HG02623 (cell line): ENCODE data around the gene FGGY.
"Not testable (repeated sequence)": the region's sequence is repeated elsewhere in the genome, so short reads cannot be mapped to it uniquely, and the experiment has no call there.

Experiments used
- ATAC-seq: cut with Tn5 transposase; IDR thresholded peaks from one replicate; pipeline ENCODE4 v1.9.1; 2021; ENCODE audit warnings: moderate library complexity; ENCODE audit not compliant: unreplicated experiment

FGGY gene

DNA sequence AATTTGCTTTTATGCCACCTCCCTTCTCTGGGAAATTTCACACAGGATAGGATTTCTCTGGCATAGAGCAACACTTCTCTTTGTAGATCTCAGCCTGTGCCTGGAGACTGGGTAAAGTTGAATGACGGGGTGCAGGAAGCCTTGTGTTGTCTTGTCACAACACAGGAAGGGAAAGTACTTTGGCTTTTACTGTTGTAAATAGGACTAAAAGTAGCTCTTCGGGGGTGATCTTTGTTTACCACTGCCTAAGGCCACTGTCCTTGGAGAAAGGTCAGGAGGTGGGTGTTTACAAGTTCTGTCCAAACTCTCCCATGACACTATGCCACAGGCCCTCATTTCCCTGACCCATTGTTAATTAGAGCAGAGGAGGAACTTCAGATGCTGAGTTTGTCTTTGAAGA is 139.7 kb downstream of the FGGY start:
- ATAC-seq = no peak

DNA sequence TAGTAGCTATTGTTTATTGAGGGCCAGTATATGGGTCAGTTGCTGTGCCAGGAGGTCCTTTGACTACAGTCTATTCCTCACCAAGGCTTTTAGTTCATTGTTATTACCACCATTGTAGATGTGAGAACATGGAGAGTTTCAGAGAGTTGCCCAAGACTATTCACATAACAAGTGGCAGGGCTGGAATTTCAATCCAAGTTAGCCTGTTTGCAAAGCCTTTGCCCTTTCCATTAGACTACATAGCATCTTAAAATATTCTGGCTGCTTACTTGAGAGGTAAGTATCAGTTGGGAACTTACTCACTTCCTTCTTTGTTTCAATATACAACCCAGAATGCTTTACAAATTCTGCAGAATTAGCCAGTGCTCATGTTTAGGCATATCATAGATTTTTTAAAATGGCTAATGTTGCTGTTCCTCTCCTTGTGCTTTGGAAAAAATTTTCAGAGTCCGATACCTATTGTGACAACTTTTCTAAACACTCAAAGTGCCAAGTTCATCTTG is 141.2 kb downstream of the FGGY start:
- ATAC-seq = no peak

DNA sequence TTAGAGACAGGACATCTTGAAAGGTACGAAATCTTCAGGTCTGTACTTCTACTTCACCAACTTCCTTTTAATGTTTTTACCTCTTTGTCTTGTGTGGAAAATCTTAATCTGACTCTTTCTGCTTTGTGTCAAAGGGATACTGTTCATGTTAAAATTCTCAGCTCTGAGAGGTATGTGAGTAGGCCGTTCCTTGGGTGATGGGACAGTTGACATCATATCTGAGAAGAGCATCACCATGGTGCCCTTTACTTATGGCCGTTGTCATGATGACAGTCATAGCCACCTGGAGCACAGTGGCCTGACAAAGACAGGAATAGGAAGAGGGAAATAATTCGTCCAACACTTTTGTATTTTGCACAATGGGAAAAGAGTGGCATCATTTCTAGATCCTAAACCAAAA is 145.6 kb downstream of the FGGY start:
- no peak for ATAC-seq

DNA sequence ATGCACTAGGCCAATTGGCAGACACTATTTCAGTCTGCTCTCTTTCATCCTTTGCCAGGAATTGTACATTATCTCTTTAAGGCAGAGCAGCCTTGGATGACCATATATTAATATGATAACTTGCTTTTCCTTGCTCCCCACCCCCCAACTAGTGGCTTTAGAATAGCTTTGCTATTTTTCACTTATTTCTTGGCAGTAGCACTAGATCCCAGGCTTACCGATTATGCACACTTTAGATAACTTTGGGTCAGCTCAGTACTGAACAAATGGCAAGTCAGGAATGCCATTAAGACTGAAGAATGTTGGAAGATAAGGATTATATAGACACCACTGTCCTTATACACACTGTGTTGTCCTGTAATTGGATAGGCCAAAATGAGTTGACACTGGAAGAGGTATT is 146.4 kb downstream of the FGGY start:
- ATAC-seq = no peak

DNA sequence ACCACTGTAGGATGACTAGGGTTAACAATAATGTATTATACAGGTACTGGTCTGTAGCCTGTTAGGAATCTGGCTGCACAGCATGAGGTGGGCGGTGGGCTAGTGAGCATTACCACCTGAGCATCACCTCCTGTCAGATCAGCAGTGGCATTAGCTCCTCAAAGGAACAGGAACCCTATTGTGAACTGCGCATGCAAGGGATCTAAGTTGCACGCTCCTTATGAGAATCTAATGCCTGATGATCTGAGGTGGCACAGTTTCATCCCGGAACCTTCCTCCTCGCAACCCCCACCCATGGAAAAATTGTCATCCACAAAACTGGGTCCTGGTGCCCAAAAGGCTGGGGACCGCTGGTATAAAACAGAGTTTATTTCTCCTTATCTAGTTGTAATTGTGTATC is 147.6 kb downstream of the FGGY start:
- no peak for ATAC-seq

DNA sequence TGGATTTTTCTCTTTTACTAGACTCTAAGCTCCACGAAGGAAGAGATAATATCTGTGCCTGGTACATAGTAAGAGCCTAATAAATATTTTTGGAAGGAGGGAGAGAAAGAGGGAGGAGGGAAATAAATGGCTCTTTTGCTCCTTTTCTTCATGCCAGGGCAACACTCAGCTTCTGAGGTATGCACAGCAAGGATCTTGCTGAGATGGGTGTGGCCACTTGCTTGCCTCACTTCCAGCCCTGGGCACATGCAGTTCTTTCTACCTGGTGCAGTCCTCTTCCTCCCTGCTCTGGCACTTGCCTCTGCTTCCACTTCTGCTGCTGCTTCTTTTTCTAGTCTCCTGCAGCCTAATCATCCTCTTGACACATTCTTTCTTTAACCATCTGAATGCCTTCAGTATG is 148.1 kb downstream of the FGGY start:
- no peak for ATAC-seq

DNA sequence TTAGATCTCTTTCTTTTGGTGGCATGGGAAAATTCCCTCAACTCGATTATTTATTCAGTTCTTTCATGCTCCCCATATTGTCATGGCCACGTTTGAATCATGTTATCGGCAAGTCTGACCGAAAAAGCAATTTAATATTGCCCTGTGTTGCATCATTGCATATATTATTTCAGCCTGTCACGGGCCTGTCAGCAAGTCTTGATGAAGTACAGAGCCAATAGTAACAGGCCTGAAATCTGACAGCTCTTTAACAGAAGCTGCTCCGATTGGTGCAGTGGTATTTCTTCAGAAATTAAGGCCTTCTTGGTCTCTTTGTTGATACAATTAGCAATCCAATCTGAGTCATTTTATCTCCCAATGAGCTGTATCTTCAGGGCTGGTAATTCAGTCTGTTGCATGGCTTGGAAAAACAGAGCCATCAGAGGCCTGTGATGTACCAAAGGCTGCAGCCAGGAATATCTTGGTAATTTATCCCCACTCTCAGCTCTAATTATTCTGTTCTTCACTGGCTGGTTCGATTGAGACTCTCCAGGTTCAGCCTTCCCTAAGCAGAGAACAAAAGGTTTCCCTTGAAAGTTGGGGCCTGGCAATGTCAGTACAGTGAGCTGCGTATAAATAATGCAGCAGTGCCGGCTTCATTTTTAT is 149.5 kb downstream of the FGGY start:
- no peak for ATAC-seq

DNA sequence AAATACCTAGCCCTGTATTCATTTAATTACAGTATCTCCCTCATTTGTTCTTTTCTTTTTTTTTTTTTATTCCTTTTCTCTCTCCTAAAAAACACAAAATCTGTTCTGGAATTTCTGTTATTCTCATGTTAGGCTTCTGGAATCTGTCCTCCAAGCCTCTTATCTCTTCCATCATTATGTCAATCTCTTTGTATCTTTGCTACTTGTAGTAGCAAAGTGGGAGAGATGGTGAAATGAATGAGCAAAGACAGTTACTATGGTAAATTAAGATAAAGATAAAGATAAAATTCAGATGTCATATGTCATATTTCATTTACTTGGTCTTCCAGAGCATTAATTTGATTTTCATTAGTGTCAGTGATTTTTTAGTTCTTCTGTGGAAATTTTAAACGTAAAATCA is 155.1 kb downstream of the FGGY start:
- ATAC-seq = no peak

DNA sequence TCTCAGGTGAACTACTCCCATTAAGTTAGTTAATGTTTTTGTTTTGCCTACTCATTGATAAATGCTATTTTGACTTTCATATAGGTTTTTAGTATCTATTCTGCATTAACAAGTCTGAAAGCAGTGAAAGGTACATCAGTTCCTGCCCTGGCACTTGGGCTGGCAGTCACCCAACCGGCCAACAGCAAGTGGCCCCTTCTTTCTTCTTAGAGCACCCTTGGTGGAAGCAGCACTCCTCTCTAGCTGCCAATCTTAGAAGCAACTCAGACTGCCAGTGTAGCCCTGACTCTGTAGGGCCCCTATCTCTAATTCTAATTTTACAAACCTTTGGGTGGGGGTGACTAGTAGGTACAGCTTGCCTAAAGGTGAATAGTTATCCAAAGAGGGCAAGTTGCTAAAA is 155.7 kb downstream of the FGGY start:
- no peak for ATAC-seq

DNA sequence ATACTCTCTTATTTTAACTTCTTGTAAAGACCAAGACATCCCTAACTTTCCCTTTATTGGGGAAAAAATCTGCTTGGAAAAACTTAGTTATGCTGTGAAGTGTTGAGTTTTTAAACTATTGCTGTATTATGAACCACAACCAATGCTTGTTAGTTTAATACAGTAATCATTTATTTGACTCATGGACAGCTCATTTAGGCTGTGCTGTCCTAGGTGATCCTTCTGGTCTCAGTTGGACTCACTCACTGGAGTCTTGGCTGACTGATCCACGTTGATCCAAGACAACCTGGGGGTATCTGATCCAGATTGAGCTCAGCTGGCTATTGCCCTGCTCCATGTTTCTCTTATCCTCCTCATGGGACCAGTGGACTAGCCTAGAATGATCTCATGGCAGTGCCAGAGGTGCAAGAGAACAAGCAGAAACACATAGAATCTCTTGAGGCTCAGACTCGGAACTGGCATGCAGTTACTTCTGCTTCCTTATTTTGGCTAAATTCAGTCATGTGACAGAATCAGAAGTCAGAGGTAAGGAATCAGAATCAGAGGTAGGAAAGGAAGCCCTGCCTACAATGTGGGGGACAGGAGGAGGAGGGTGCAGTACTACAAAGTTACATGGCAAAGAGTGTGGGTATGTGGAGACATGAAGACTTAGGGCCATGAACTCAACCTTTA is 156.5 kb downstream of the FGGY start:
- ATAC-seq = no peak

DNA sequence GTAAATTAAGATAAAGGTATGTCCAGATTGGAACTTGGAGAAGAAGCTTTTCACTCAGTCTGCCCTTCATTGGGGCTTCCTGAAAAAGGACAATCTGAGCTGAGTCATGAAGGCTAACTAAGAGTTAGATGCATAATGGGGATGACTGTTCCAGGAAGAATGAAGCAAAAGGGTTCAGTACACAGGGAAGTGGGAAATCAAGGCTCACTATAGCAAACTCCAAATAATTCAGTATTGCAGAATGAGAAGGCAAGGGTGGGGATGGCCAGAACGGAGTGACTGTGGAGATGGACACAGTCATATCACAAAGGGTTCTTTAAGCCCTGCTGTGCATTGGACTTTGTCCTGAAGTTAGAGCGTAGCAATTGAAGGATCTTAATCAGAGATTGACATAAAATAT is 158.3 kb downstream of the FGGY start:
- ATAC-seq = no peak

DNA sequence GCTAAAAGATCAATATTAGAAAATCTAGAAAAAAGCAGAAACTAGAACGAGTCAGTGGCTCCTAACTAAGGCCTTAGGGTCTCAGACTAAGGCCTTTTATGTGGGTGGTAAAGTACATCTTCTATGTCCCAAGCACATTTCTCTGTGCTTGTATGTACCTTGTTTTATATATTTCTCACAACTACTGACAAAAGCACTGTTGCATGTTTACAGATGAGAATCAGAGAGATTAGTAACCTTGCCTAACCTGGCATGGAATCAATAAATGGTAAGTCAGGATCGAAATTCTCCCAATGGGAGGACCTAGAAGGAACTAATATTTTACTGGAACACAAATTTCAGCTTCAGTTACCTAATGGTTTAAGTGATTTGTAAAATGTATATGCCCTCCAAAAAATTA is 160.9 kb downstream of the FGGY start:
- no peak for ATAC-seq

DNA sequence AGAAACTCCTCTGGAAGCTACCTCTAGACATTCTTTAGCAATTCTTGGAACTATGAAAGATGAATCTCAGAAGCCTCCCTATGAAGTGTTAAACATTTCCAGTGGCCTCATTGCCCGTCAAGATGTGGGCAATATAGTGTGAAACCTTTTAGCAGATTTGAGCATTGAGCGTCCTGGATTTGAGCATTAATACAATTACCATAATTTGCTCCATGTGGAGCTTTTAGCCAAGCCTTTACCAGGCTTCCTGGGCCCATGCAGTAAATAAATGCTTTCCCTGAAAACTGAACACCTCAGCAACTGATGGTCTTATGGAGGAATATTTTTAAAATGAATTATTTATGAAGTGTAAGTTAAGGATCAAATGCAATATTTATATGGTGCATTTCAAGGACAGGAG is 162.0 kb downstream of the FGGY start:
- ATAC-seq = no peak

DNA sequence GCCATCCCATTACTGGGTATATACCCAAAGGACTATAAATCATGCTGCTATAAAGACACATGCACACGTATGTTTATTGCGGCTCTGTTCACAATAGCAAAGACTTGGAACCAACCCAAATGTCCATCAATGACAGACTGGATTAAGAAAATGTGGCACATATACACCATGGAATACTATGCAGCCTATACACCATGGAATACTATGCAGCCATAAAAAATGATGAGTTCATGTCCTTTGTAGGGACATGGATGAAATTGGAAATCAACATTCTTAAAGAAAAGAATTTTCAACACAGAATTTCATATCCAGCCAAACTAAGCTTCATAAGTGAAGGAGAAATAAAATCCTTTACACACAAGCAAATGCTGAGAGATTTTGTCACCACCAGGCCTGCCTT is 166.0 kb downstream of the FGGY start:
- not testable (repeated sequence) for ATAC-seq

DNA sequence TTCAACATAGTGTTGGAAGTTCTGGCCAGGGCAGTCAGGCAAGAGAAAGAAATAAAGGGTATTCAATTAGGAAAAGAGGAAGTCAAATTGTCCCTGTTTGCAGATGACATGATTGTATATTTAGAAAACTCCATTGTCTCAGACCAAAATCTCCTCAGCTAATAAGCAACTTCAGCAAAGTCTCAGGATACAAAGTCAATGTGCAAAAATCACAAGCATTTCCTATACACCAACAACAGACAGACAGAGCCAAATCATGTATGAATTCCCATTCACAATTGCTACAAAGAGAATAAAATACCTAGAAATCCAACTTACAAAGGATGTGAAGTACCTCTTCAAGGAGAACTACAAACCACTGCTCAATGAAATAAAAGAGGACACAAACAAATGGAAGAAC is 168.6 kb downstream of the FGGY start:
- not testable (repeated sequence) for ATAC-seq

DNA sequence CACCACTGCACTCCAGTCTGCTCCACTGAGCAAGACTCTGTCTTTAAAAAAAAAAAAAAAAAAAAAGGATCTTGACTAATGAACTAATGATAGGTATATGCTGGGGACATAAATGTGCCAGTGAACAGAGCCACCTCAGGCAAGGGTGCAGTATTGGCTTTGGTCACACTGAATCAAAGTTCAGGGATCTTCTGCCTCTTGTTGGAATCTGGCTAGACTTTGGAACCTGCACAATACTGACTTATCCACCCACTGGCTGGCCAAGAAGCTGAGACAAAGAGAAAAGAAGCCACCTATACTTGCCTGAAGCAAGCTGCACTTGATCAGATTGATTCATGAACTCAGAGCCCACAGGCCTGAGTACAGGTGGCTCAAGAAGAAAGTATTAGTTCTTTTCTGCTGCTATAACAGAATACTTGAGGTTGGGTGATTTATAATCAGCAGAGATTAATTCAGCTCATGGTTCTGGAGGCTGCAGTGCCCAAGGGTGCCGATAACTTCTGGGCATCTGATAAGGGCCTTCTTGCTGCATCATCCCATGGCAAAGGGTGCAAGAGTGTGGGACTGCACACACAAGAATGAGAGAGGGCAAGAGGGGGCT is 172.0 kb downstream of the FGGY start:
- no peak for ATAC-seq

DNA sequence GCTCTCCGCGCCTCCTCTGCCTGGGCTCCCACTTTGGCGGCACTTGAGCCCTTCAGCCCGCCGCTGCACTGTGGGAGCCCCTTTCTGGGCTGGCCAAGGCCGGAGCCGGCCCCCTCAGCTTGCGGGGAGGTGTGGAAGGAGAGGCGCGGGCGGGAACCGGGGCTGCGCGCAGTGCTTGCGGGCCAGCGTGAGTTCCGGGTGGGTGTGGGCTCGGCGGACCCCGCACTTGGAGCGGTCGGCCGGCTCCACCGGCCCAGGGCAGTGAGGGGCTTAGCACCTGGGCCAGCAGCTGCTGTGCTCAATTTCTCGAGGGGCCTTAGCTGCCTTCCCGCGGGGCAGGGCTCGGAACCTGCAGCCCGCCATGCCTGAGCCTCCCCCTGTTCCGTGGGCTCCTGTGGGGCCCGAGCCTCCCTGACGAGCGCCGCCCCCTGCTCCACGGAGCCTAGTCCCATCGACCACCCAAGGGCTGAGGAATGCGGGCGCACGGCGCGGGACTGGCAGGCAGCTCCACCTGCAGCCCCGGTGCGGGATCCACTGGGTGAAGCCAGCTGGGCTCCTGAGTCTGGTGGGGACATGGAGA is 175.2 kb downstream of the FGGY start:
- not testable (repeated sequence) for ATAC-seq

DNA sequence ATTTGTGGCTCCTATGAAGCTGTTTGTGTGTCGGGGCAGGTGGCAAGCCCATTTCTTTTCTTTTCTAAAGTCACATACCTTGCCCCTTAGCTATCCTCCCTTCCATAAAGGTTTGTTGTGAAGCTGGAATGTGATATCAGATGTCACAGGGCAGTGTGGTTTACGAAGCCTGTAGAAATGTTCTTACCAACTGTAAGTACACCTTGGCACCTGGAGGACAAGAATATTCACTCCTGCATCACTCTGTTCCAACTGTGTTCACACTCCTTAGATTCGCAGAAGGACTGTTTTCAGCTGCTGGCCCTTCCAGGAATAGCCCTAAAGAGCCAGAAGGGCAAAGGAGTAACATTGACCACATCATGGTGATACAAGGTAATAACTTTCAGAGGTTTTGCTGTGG is 176.9 kb downstream of the FGGY start:
- no peak for ATAC-seq

DNA sequence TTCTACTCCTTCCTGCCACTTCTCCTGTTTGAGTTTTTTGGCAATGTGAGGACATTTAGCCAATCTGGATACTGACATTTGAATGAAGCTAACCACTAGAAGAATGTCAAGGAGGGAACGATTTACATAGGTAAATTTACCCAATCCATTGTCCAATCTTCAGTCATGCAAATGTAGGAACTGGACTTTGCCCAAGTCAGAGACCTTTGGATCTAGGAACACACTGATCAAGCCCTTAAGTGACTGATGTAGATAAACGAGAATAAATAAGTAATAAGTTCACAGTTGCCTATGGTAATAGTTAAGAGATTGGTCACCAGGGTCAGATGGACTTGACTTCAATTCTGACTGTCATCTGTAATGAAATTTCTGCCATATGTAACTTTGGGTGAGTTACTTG is 177.6 kb downstream of the FGGY start:
- no peak for ATAC-seq

DNA sequence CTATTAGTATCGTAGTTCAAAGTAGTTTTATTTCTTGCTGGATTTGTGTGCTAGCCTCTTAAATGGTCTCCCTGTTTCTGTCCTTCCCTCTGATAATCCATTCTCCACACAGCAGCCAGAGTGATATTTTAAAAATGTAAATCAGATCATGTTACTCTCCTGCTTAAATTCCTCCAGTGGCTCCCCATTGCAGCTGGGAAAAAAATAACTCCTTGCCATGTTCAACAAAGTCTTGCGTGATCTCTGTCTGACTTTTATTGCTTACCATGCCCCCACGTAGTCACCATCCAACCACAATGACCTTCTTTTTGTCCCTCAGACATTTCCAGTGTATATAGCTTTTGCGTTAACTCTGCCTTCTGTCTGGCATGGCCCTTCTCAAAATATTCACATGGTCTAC is 178.8 kb downstream of the FGGY start:
- no peak for ATAC-seq

DNA sequence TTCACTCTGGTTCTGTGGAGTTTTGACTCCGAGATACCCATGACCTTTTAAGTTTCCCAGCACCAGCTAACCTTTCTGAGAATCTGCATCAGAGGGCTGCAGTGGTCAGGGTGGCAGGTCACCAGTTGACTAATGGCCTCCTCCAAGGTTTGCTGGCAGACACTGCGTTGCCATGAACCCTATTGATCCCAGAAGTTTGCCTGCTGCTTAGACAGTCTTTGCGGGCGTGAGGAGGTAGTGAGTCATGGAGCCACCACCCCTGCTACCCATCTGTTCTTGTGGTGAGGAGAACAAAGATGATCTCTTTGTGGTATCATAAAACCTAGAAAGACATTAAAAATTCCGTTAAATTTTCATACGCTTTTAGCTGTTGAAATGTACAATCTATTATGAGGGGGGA is 180.4 kb downstream of the FGGY start:
- no peak for ATAC-seq

DNA sequence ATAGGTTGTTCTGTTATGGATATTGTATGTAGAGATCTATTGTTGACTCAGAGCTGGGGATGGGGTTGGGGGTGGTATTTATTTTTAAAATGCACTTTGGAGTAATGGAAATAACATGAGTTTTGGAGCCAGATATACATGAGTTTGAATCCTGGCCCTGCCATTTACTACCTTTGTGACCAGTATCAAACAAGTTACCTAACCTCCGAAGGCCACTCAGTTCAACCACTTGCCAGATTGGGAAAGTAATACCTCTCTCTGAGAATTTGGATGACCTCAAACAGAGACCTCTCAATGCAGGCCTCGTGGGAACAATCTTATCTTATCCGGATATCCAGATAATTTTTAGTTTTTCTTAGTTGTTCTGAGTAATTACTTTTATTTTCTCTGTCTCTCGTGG is 181.0 kb downstream of the FGGY start:
- ATAC-seq = no peak
